HG03280 (cell line): ENCODE data around the gene PRKG1.
"Not testable (repeated sequence)": the region's sequence is repeated elsewhere in the genome, so short reads cannot be mapped to it uniquely, and the experiment has no call there.

Experiments used
- ATAC-seq: cut with Tn5 transposase; IDR thresholded peaks from one replicate; pipeline ENCODE4 v1.9.1; 2021; ENCODE audit warnings: mild to moderate bottlenecking, moderate library complexity; ENCODE audit not compliant: unreplicated experiment

PRKG1 gene

GRCh38 chr10:51416494-51416893 is 342.2 kb downstream of the PRKG1 start:
- no peak for ATAC-seq

- ATAC-seq: no peak
Observed at GRCh38 chr10:51419196-51420093, 345.2 kb downstream of the PRKG1 start.

GRCh38 chr10:51421853-51422252 is 347.6 kb downstream of the PRKG1 start:
- no peak for ATAC-seq

GRCh38 chr10:51422311-51423120 is 348.2 kb downstream of the PRKG1 start:
- peak; percentile 83 for ATAC-seq

- no peak for ATAC-seq
Observed at GRCh38 chr10:51423121-51423452, 348.8 kb downstream of the PRKG1 start.

GRCh38 chr10:51425431-51425830 is 351.1 kb downstream of the PRKG1 start:
- ATAC-seq: no peak

- no peak for ATAC-seq
Observed at GRCh38 chr10:51427758-51428157, 353.5 kb downstream of the PRKG1 start.

- no peak for ATAC-seq
Observed at GRCh38 chr10:51430506-51430905, 356.2 kb downstream of the PRKG1 start.

GRCh38 chr10:51433949-51434475 is 359.7 kb downstream of the PRKG1 start:
- no peak for ATAC-seq

GRCh38 chr10:51436805-51437204 is 362.5 kb downstream of the PRKG1 start:
- no peak for ATAC-seq

GRCh38 chr10:51439645-51440044 is 365.4 kb downstream of the PRKG1 start:
- ATAC-seq: no peak

- no peak for ATAC-seq
Observed at GRCh38 chr10:51445588-51445987, 371.3 kb downstream of the PRKG1 start.

GRCh38 chr10:51447119-51447518 is 372.8 kb downstream of the PRKG1 start:
- no peak for ATAC-seq

GRCh38 chr10:51455762-51456161 is 381.5 kb downstream of the PRKG1 start:
- not testable (repeated sequence) for ATAC-seq

- no peak for ATAC-seq
Observed at GRCh38 chr10:51459476-51459875, 385.2 kb downstream of the PRKG1 start.

GRCh38 chr10:51462076-51462779 is 387.9 kb downstream of the PRKG1 start:
- ATAC-seq: no peak

- no peak for ATAC-seq
Observed at GRCh38 chr10:51468424-51468823, 394.1 kb downstream of the PRKG1 start.

GRCh38 chr10:51469686-51470085 is 395.4 kb downstream of the PRKG1 start:
- ATAC-seq: no peak

GRCh38 chr10:51471271-51471670 is 397.0 kb downstream of the PRKG1 start:
- no peak for ATAC-seq

GRCh38 chr10:51472154-51472553 is 397.9 kb downstream of the PRKG1 start:
- ATAC-seq: no peak

- ATAC-seq: no peak
Observed at GRCh38 chr10:51479711-51480110, 405.4 kb downstream of the PRKG1 start.
